Skin epidermis (tissue), 12 donors: ENCODE results near the gene FKBP2.

Source experiments
- H3K27ac ChIP-seq, 21 experiments: fragments of 200-600 bp; sonication (generic) in 11 of 21; one replicate each; pipeline ENCODE4 v1.5.0; 2020; ENCODE audit warnings: mild to moderate bottlenecking in 3 of 21, inconsistent platforms in 2 of 21, moderate library complexity in 2 of 21
- H3K4me3 ChIP-seq, 7 experiments: fragments of 200-600 bp; sonication (generic) in 2 of 7; one replicate each; pipeline ENCODE4 v1.5.0; 2020; ENCODE audit warnings: inconsistent platforms in 2 of 7, mild to moderate bottlenecking in 2 of 7, moderate library complexity in 1 of 7

Gene FKBP2

GRCh38 chr11:64275031-64275800 lies 34.3 kb downstream of the FKBP2 start:
- Histone ChIP-seq H3K4me3 (no peak overlapping the region), H3K27ac (peak overlapping the region in 3 of 21 experiments; percentile 14 to 33 (median 18))

- Histone ChIP-seq H3K27ac (peak overlapping the region in 3 of 21 experiments; percentile 1 to 26 (median 14)), H3K4me3 (no peak overlapping the region)
Measured at GRCh38 chr11:64275841-64276240, 34.9 kb downstream of the FKBP2 start.

- peak overlapping the region in 13 of 21 experiments; percentile 6 to 65 (median 39) for H3K27ac ChIP-seq
Measured at GRCh38 chr11:64276653-64277431, 35.9 kb downstream of the FKBP2 start.

GRCh38 chr11:64278576-64279190 lies 37.8 kb downstream of the FKBP2 start:
- H3K27ac ChIP-seq, result no peak overlapping the region
- no peak overlapping the region for H3K4me3 ChIP-seq

More at GRCh38 chr11:64276653-64277431, 35.9 kb downstream of the FKBP2 start:
- no peak overlapping the region for H3K4me3 ChIP-seq

- Histone ChIP-seq H3K4me3 (no peak overlapping the region), H3K27ac (peak overlapping the region in 1 of 21 experiments; percentile 8)
Measured at GRCh38 chr11:64281957-64282770, 41.3 kb downstream of the FKBP2 start.

GRCh38 chr11:64283092-64283491 lies 42.2 kb downstream of the FKBP2 start:
- Histone ChIP-seq H3K4me3 (no peak overlapping the region), H3K27ac (peak overlapping the region in 8 of 21 experiments; percentile 16 to 97 (median 60))

- peak within 1 kb of the TSS; percentile 55 to 93 (median 66) for H3K4me3 ChIP-seq
- H3K27ac ChIP-seq, result peak within 1 kb of the TSS; percentile 62 to 97 (median 96)
Measured at GRCh38 chr11:64284048-64284961, 43.4 kb downstream of the FKBP2 start, which contains the start of gene BAD. Gene BAD (minus strand): TSS chr11:64284665. CDS start chr11:64284368, 297 bp downstream.

- Histone ChIP-seq H3K27ac (peak within 1 kb of the TSS; percentile 43 to 97 (median 96)), H3K4me3 (peak within 1 kb of the TSS; percentile 55 to 93 (median 66))
Measured at GRCh38 chr11:64284962-64285884, 44.3 kb downstream of the FKBP2 start, which contains the start of gene GPR137. Gene GPR137 (plus strand): TSS chr11:64285848. CDS start chr11:64286525, 677 bp downstream.

- peak overlapping the region; percentile 55 to 93 (median 66) for H3K4me3 ChIP-seq
- peak overlapping the region; percentile 15 to 97 (median 96) for H3K27ac ChIP-seq
Measured at GRCh38 chr11:64285885-64286800, 45.2 kb downstream of the FKBP2 start.

- Histone ChIP-seq H3K4me3 (peak overlapping the region in 1 of 7 experiments; percentile 93), H3K27ac (peak overlapping the region in 2 of 21 experiments; percentile 96 to 97)
Measured at GRCh38 chr11:64286801-64287159, 45.9 kb downstream of the FKBP2 start.

GRCh38 chr11:64287676-64288352 lies 46.9 kb downstream of the FKBP2 start:
- no peak overlapping the region for H3K27ac ChIP-seq

GRCh38 chr11:64288353-64288750 lies 47.5 kb downstream of the FKBP2 start:
- Histone ChIP-seq H3K27ac (no peak overlapping the region), H3K4me3 (no peak overlapping the region)

More at GRCh38 chr11:64287676-64288352, 46.9 kb downstream of the FKBP2 start:
- H3K4me3 ChIP-seq, result no peak overlapping the region

GRCh38 chr11:64289002-64289564 lies 48.2 kb downstream of the FKBP2 start:
- no peak overlapping the region for H3K27ac ChIP-seq
- H3K4me3 ChIP-seq, result no peak overlapping the region

GRCh38 chr11:64290352-64291261 lies 49.7 kb downstream of the FKBP2 start:
- Histone ChIP-seq H3K27ac (peak overlapping the region in 2 of 21 experiments; percentile 4 to 52), H3K4me3 (no peak overlapping the region)
